Gastrocnemius medialis (tissue), 4 donors: Measurements from ENCODE around the gene NDC80. TPM values are rescaled to one million over a fixed set of nuclear protein-coding genes. Genes with fewer than 3 reads are reported as not detected.

Source experiments
- ATAC-seq, 2 donors: fragments of 150-250 bp; one replicate each; pipeline ENCODE4 v1.9.1; 2016
- DNase-seq, 2 donors: peaks; one replicate each; pipeline ENCODE4 v3.0.0-alpha.2; 2019
- H3K27ac ChIP-seq, 4 donors: fragments of 200-600 bp; sonication (generic); 1 replicate in 1 of 4; 2 replicates in 3 of 4; pipeline ENCODE4 v1.5.1; 2016 to 2018; ENCODE audit warnings: mild to moderate bottlenecking in 2 of 4, moderate library complexity in 1 of 4
- H3K27me3 ChIP-seq, 3 donors: fragments of 200-600 bp; sonication (generic) in 2 of 3; 1 replicate in 1 of 3; 2 replicates in 2 of 3; pipeline versions ENCODE4 v1.5.1 to v1.6.0; 2016 to 2019; ENCODE audit warnings: mild to moderate bottlenecking in 1 of 3, moderate library complexity in 1 of 3
- H3K36me3 ChIP-seq, 2 donors: fragments of 200-600 bp; sonication (generic) in 1 of 2; one replicate each; pipeline ENCODE4 v1.5.1; 2017 to 2018
- H3K4me1 ChIP-seq, 2 donors: fragments of 200-600 bp; sonication (generic) in 1 of 2; one replicate each; pipeline ENCODE4 v1.5.1; 2016 to 2017; ENCODE audit warnings: mild to moderate bottlenecking in 2 of 2
- H3K4me3 ChIP-seq, 4 donors: fragments of 200-600 bp; sonication (generic) in 3 of 4; 1 replicate in 1 of 4; 2 replicates in 3 of 4; pipeline ENCODE4 v1.5.1; 2016 to 2019; ENCODE audit warnings: mild to moderate bottlenecking in 2 of 4
- H3K9me3 ChIP-seq, 3 donors: fragments of 200-600 bp; sonication (generic) in 2 of 3; 1 replicate in 1 of 3; 2 replicates in 2 of 3; pipeline ENCODE4 v1.5.1; 2016 to 2019
- POLR2A ChIP-seq, 2 donors: fragments of 450-650 bp; IDR thresholded peaks; one replicate each; pipeline ENCODE4 v1.6.1; 2017; ENCODE audit warnings: antibody characterized with exemption in 2 of 2, mild to moderate bottlenecking in 2 of 2, moderate library complexity in 2 of 2
- in situ Hi-C, 4 donors: fragments of 200-750 bp; cut with MboI; loops; one replicate each; pipeline versions ENCODE4 v1.15.0 to v1.8.0; 2017; ENCODE audit warnings: low sequenced_read_pairs in 4 of 4
- intact Hi-C: fragments of 100-400 bp; cut with DNase I; formaldehyde crosslinking; loops from one replicate; pipeline ENCODE4 v1.15.1; 2023; ENCODE audit warnings: low total_unique reads
- total RNA-seq, 4 donors: library from RNA; depleted of rRNA; stranded (reverse); fragments of >200 nt; gene quantifications; one replicate each; pipeline versions ENCODE4 v1.1.0 to v1.2.3, GENCODE V29; 2016
- TF ChIP-seq, protein P1 (sequence below), 5 experiments: fragments of 450-650 bp in 3 of 5; fragments of 200-600 bp in 2 of 5; sonication (generic) in 2 of 5; IDR thresholded peaks in 4 of 5; conservative IDR thresholded peaks in 1 of 5; 1 replicate in 4 of 5; 2 replicates in 1 of 5; pipeline ENCODE4 v1.5.1; 2016 to 2019; ENCODE audit warnings: antibody characterized with exemption in 5 of 5, mild to moderate bottlenecking in 3 of 5, moderate library complexity in 3 of 5

The NDC80 gene
- total RNA-seq, 4 donors from 2014 or later, result 0.27 TPM; not detected in 3

DNA sequence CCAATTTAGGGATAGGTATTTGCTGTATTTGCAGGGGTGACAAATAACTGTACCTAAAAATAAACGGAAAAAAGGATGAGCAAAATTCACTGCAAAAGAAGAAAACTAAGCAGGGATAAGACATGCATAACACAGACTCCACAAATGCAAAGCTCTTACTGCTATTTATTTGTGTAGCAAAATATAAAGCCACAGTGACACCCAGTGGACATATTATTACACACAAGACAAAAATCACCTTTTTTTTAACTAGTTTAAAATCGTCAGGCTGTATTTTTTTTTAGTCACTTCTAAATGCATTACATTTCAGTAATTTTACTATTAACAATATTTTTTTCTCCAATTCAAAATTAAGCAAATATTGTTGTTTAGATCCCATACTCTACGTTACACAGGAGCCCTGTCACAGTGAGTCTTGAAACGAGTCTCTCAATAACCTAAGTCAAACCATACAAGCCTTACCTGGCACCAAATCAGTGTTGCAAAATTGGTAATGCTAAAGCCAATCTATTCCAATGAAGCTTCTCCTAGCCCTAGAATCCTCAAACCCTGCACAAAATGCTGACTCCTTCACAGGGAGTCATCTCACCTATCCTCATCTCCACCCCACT is 23.8 kb upstream of the NDC80 start:
- H3K27ac ChIP-seq, result no peak overlapping the region
- H3K4me3 ChIP-seq, result no peak overlapping the region
- TF ChIP-seq, protein P1, sequence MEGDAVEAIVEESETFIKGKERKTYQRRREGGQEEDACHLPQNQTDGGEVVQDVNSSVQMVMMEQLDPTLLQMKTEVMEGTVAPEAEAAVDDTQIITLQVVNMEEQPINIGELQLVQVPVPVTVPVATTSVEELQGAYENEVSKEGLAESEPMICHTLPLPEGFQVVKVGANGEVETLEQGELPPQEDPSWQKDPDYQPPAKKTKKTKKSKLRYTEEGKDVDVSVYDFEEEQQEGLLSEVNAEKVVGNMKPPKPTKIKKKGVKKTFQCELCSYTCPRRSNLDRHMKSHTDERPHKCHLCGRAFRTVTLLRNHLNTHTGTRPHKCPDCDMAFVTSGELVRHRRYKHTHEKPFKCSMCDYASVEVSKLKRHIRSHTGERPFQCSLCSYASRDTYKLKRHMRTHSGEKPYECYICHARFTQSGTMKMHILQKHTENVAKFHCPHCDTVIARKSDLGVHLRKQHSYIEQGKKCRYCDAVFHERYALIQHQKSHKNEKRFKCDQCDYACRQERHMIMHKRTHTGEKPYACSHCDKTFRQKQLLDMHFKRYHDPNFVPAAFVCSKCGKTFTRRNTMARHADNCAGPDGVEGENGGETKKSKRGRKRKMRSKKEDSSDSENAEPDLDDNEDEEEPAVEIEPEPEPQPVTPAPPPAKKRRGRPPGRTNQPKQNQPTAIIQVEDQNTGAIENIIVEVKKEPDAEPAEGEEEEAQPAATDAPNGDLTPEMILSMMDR (IDR thresholded peaks at IDR 0.05 in 4 of 5, conservative IDR thresholded peaks at IDR 0.05 in 1 of 5), result peak in 4 of 5 experiments; percentile 22 to 54 (median 32)
- no peak for TF ChIP-seq POLR2A (IDR thresholded peaks at IDR 0.05)
- H3K9me3 ChIP-seq, result no peaks in the 10 kb centered on the region
- H3K36me3 ChIP-seq, result peaks cover 0 to 20% of the 10 kb centered on the region in 2 donors
- ATAC-seq, result no peak
- H3K27me3 ChIP-seq, result no peaks in the 10 kb centered on the region
- no peaks in the 10 kb centered on the region for H3K4me1 ChIP-seq
- intact Hi-C loops, result loop anchor here (5.0 to 10.0 kb wide), 2 partner anchors 210 to 443 kb away; no protein-coding TSS in a partner anchor
- in situ Hi-C loops, result loop anchor here in 2 of 4 donors (25.0 kb wide), 2 partner anchors 210 to 1685 kb away; no protein-coding TSS in a partner anchor
- no peak for DNase-seq

DNA sequence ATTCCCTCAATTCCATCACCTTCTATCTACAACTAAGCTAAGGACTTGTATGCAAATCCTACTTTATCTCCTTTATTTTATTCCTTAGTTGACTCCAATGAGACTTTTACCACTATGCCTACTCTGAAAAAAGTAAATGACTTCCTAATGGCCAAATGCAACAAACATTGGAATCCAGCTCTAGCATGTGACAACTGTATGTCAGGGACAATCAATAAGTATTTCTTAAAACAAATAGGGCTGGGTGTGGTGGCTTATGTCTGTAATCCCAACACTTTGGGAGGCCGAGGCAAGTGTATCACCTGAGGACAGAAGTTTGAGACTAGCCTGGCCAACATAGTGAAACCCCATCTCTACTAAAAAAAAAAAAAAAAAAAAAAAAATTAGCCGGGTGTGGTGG is 21.9 kb upstream of the NDC80 start:
- ATAC-seq, result no peak
- peaks cover 0 to 27% of the 10 kb centered on the region in 2 donors for H3K36me3 ChIP-seq
- in situ Hi-C loops, result loop anchor here in 2 of 4 donors (25.0 kb wide), 2 partner anchors 212 to 1687 kb away; no protein-coding TSS in a partner anchor

DNA sequence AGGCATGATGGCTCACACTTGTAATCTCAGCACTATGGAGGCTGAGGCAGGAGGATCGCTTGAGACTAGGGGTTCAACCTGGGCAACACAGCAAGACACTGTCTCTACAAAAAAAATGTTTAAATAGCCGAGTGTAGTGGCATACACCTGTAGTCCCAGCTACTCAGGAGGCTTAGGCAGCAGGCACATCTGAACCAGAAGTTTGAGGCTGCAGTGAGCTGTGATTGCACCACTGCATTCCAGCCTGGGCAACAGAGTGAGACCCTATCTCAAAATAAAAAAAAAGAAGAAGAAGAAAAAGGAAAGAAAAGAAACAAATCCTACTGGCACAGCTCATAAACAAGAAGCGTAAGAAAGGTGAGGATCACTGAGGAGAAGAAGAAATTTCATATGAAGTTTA is 19.9 kb upstream of the NDC80 start:
- intact Hi-C loops (no loop called here), in situ Hi-C loops (loop anchor here in 2 of 4 donors (10.0 to 25.0 kb wide), 3 partner anchors 611 to 967 kb away; partner anchors contain the start of gene MYL12B (in 1 of the 2))
- TF ChIP-seq, protein P1 (IDR thresholded peaks at IDR 0.05 in 4 of 5, conservative IDR thresholded peaks at IDR 0.05 in 1 of 5), result no peak
- TF ChIP-seq POLR2A (IDR thresholded peaks at IDR 0.05), result no peak
- ATAC-seq, result no peak
- Histone ChIP-seq H3K4me1 (no peaks in the 10 kb centered on the region), H3K4me3 (no peak overlapping the region), H3K36me3 (peaks cover 0 to 25% of the 10 kb centered on the region in 2 donors), H3K27me3 (no peaks in the 10 kb centered on the region), H3K27ac (no peak overlapping the region), H3K9me3 (no peaks in the 10 kb centered on the region)
- no peak for DNase-seq

More for the DNA sequence above, 21.9 kb upstream of the NDC80 start:
- intact Hi-C loops, result loop anchor here (5.0 to 10.0 kb wide), 2 partner anchors 212 to 445 kb away; no protein-coding TSS in a partner anchor
- no peaks in the 10 kb centered on the region for H3K9me3 ChIP-seq
- no peaks in the 10 kb centered on the region for H3K4me1 ChIP-seq
- no peak overlapping the region for H3K27ac ChIP-seq
- no peak for DNase-seq
- no peaks in the 10 kb centered on the region for H3K27me3 ChIP-seq
- H3K4me3 ChIP-seq, result no peak overlapping the region
- TF ChIP-seq, protein P1 (IDR thresholded peaks at IDR 0.05 in 4 of 5, conservative IDR thresholded peaks at IDR 0.05 in 1 of 5), result no peak
- no peak for TF ChIP-seq POLR2A (IDR thresholded peaks at IDR 0.05)

DNA sequence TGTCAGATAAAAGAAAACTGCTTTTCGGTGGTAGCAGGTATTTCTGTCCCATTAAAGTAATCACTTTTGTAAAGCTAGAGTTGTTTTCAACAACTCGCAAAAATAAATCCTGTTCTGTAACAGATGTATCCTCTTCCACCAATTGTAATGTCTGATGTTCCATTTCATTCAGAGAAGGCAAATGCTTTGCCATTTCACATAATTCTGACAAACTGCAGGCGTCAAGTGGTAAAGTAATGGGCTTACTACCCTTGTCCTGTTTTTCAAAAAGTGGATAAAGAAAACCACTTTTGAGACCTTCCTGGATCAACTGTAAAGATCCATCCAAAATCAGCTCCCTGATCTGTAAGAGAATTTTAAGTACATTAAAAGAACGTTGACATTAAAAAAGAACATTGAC is 16.7 kb upstream of the NDC80 start:
- H3K36me3 ChIP-seq, result peaks cover 0 to 23% of the 10 kb centered on the region in 2 donors
- intact Hi-C loops, result no loop called here
- in situ Hi-C loops, result loop anchor here in 2 of 4 donors (10.0 to 25.0 kb wide), 3 partner anchors 608 to 970 kb away; partner anchors contain the start of gene MYL12B (in 1 of the 2)
- H3K27me3 ChIP-seq, result no peaks in the 10 kb centered on the region
- no peaks in the 10 kb centered on the region for H3K4me1 ChIP-seq
- no peak overlapping the region for H3K27ac ChIP-seq
- no peaks in the 10 kb centered on the region for H3K9me3 ChIP-seq
- H3K4me3 ChIP-seq, result no peak overlapping the region
- no peak for ATAC-seq
- TF ChIP-seq POLR2A (IDR thresholded peaks at IDR 0.05), result no peak
- TF ChIP-seq, protein P1 (IDR thresholded peaks at IDR 0.05 in 4 of 5, conservative IDR thresholded peaks at IDR 0.05 in 1 of 5), result no peak
- DNase-seq, result no peak
